ENCODE results near the gene NEMP1.

NEMP1 gene

GRCh38 chr12:57098546-57098945, 20.0 kb upstream of the NEMP1 start:
- H3K36me3 ChIP-seq (ENCODE audit: insufficient read depth, low read length) = peaks cover 3% of the 10 kb centered on the region; the same call in 1 of the 2 replicates

GRCh38 chr12:57097554-57097835, 18.9 kb upstream of the NEMP1 start:
- peaks cover 26% of the 10 kb centered on the region for H3K4me1 ChIP-seq (ENCODE audit: insufficient read depth, low read length)
- H3K36me3 ChIP-seq (ENCODE audit: insufficient read depth, low read length) = peaks cover 3% of the 10 kb centered on the region; the same call in 1 of the 2 replicates
- H3K9me3 ChIP-seq (ENCODE audit: control insufficient read depth, insufficient read depth, low read length) = no peaks in the 10 kb centered on the region
- H3K9ac ChIP-seq (ENCODE audit: low read depth, low read length) = no peak overlapping the region

More at GRCh38 chr12:57098546-57098945, 20.0 kb upstream of the NEMP1 start:
- H3K4me1 ChIP-seq (ENCODE audit: insufficient read depth, low read length) = peaks cover 21% of the 10 kb centered on the region
- no peak overlapping the region for H3K9ac ChIP-seq (ENCODE audit: low read depth, low read length)
- H3K9me3 ChIP-seq (ENCODE audit: control insufficient read depth, insufficient read depth, low read length) = no peaks in the 10 kb centered on the region

GRCh38 chr12:57096748-57097553, 18.4 kb upstream of the NEMP1 start:
- H3K9me3 ChIP-seq (ENCODE audit: control insufficient read depth, insufficient read depth, low read length) = no peaks in the 10 kb centered on the region
- peaks cover 26% of the 10 kb centered on the region for H3K4me1 ChIP-seq (ENCODE audit: insufficient read depth, low read length)
- H3K36me3 ChIP-seq (ENCODE audit: insufficient read depth, low read length) = peaks cover 3% of the 10 kb centered on the region; the same call in 1 of the 2 replicates
- H3K9ac ChIP-seq (ENCODE audit: low read depth, low read length) = no peak overlapping the region

DNA sequence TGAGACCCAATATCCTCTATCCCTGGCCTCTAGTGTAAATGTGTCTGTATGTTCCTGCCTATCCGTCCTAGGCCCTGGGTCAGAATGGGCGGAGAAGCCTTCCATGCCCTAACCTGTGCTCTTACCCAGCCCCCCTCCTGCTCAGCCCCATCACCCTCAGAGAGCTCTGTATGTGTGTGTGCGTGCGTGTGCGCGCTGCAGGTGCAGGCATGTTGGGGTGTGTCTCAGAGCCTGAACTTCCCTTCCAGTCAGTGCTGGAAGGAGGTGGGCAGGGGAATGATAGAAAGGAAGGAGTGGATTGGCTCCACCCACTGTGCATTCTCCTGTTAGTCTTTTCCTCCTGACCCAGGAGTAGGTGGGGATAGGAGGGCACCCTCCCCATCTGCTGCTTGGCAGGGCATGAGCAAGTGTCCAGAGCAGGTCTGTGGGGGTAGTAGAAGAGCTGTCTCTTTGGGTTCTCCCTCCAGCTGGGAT, 17.5 kb upstream of the NEMP1 start:
- H3K9ac ChIP-seq (ENCODE audit: low read depth, low read length) = no peak overlapping the region
- H3K4me1 ChIP-seq (ENCODE audit: insufficient read depth, low read length) = peaks cover 26% of the 10 kb centered on the region
- H3K36me3 ChIP-seq (ENCODE audit: insufficient read depth, low read length) = peaks cover 3% of the 10 kb centered on the region; the same call in 1 of the 2 replicates
- no peaks in the 10 kb centered on the region for H3K9me3 ChIP-seq (ENCODE audit: control insufficient read depth, insufficient read depth, low read length)

- no peak overlapping the region for H3K9ac ChIP-seq (ENCODE audit: low read depth, low read length)
- H3K4me1 ChIP-seq (ENCODE audit: insufficient read depth, low read length) = peaks cover 26% of the 10 kb centered on the region
- peaks cover 3% of the 10 kb centered on the region; the same call in 1 of the 2 replicates for H3K36me3 ChIP-seq (ENCODE audit: insufficient read depth, low read length)
- no peaks in the 10 kb centered on the region for H3K9me3 ChIP-seq (ENCODE audit: control insufficient read depth, insufficient read depth, low read length)
Measured at GRCh38 chr12:57095440-57095839, 16.8 kb upstream of the NEMP1 start.

DNA sequence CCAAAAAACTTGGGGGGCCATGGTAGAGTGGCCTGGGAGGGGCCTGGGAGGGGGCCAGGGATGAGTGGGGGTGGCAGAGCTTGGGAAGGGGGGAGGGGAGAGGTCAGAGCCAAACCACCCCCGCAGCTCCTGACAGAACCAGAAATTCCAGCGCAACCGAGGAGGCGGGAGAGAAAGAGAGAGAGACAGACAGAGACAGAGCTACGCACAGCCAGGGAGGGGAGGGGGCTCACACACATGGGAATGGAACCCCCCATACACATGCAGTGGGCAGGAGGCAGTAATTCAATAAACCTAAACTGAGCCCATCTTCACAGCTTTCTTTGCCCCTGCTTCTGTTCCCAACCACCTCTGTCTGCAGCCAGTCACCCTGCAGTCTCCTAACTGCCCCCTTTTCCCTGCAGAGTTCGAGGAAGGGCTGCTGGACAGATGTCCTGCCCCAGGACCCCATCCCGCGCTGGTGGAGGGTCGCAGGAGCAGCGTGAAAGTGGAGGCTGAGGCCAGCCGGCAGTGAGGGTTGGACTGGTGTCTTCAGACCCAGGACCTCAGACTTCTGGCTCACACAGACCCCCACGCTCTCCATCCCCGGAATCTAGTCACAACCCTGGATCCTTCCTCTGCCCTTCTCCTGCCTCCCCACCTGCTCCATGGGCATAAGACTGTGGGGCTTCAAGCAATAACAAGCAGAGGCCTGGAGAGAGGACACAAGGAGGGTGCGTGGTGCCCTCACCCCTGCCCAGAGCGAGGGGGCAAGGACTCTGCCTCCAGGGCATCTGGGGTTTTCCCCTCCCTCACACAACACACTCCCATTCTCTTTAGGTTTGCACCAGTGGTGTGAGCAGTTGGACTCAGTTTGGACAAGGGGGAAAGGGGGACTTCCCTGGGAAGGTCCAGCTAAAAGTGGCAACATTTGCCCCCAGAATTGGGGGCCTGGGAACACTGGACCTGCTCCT, 15.9 kb upstream of the NEMP1 start:
- Histone ChIP-seq H3K9ac (ENCODE audit: low read depth, low read length) (0 out of 2 replicates have a peak overlapping the region, but pooled peaks have one; percentile 13), H3K4me1 (ENCODE audit: insufficient read depth, low read length) (peaks cover 26% of the 10 kb centered on the region), H3K36me3 (ENCODE audit: insufficient read depth, low read length) (peaks cover 3% of the 10 kb centered on the region; the same call in 1 of the 2 replicates), H3K9me3 (ENCODE audit: control insufficient read depth, insufficient read depth, low read length) (no peaks in the 10 kb centered on the region)

- Histone ChIP-seq H3K4me1 (ENCODE audit: insufficient read depth, low read length) (peaks cover 26% of the 10 kb centered on the region), H3K36me3 (ENCODE audit: insufficient read depth, low read length) (peaks cover 3% of the 10 kb centered on the region; the same call in 1 of the 2 replicates), H3K9ac (ENCODE audit: low read depth, low read length) (peak overlapping the region; percentile 42; the same call in 1 of the 2 replicates), H3K9me3 (ENCODE audit: control insufficient read depth, insufficient read depth, low read length) (no peaks in the 10 kb centered on the region)
Measured at GRCh38 chr12:57093415-57094207, 15.0 kb upstream of the NEMP1 start.

- no peaks in the 10 kb centered on the region for H3K9me3 ChIP-seq (ENCODE audit: control insufficient read depth, insufficient read depth, low read length)
- H3K9ac ChIP-seq (ENCODE audit: low read depth, low read length) = no peak overlapping the region
- H3K4me1 ChIP-seq (ENCODE audit: insufficient read depth, low read length) = peaks cover 26% of the 10 kb centered on the region
- H3K36me3 ChIP-seq (ENCODE audit: insufficient read depth, low read length) = peaks cover 3% of the 10 kb centered on the region; the same call in 1 of the 2 replicates
Measured at GRCh38 chr12:57092876-57093414, 14.4 kb upstream of the NEMP1 start.

- H3K9ac ChIP-seq (ENCODE audit: low read depth, low read length) = no peak overlapping the region
Measured at GRCh38 chr12:57092529-57092862, 13.9 kb upstream of the NEMP1 start.

GRCh38 chr12:57091638-57092528, 13.3 kb upstream of the NEMP1 start:
- Histone ChIP-seq H3K9ac (ENCODE audit: low read depth, low read length) (no peak overlapping the region), H3K9me3 (ENCODE audit: control insufficient read depth, insufficient read depth, low read length) (no peaks in the 10 kb centered on the region), H3K36me3 (ENCODE audit: insufficient read depth, low read length) (no peaks in the 10 kb centered on the region), H3K4me1 (ENCODE audit: insufficient read depth, low read length) (peaks cover 26% of the 10 kb centered on the region)

More at GRCh38 chr12:57092529-57092862, 13.9 kb upstream of the NEMP1 start:
- peaks cover 3% of the 10 kb centered on the region; the same call in 1 of the 2 replicates for H3K36me3 ChIP-seq (ENCODE audit: insufficient read depth, low read length)
- peaks cover 26% of the 10 kb centered on the region for H3K4me1 ChIP-seq (ENCODE audit: insufficient read depth, low read length)
- no peaks in the 10 kb centered on the region for H3K9me3 ChIP-seq (ENCODE audit: control insufficient read depth, insufficient read depth, low read length)

GRCh38 chr12:57090924-57091637, 12.5 kb upstream of the NEMP1 start:
- no peak overlapping the region for H3K9ac ChIP-seq (ENCODE audit: low read depth, low read length)
- H3K4me1 ChIP-seq (ENCODE audit: insufficient read depth, low read length) = peaks cover 22% of the 10 kb centered on the region

DNA sequence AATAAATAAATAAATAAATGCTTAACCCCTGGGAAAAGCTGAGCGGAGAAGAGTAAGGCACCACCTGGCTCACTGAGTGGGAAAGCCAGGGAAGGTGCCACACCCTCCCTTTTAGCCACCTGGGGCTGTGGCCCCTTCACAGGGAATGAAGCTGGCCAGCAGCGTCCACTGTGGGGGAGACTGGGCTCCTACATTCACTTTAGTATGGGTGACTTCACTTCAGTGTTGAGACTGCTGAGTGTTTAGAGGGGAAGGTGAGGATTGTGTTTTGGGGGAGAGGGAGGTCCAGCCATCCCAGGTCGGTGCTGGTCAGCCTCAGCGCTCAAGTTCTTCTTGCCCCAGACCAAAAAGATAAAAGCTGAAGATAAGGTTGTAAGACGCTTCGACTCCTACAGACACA, 11.9 kb upstream of the NEMP1 start:
- Histone ChIP-seq H3K4me1 (ENCODE audit: insufficient read depth, low read length) (peaks cover 21% of the 10 kb centered on the region; the same call in 1 of the 2 replicates), H3K9ac (ENCODE audit: low read depth, low read length) (no peak overlapping the region), H3K36me3 (ENCODE audit: insufficient read depth, low read length) (no peaks in the 10 kb centered on the region), H3K9me3 (ENCODE audit: control insufficient read depth, insufficient read depth, low read length) (no peaks in the 10 kb centered on the region)

More at GRCh38 chr12:57090924-57091637, 12.5 kb upstream of the NEMP1 start:
- Histone ChIP-seq H3K9me3 (ENCODE audit: control insufficient read depth, insufficient read depth, low read length) (no peaks in the 10 kb centered on the region), H3K36me3 (ENCODE audit: insufficient read depth, low read length) (no peaks in the 10 kb centered on the region)

Measured in ES-I3 (cell line).